ENCODE measurements around the gene N4BP3.
"Not testable (repeated sequence)": the region's sequence is repeated elsewhere in the genome, so short reads cannot be mapped to it uniquely, and the experiment has no call there.

Gene N4BP3

GRCh38 chr5:178122346-178122745 lies 9.0 kb downstream of the N4BP3 start:
- DNase-seq (ENCODE audit: low spot score) = no peak

GRCh38 chr5:178123094-178123965 lies 10.0 kb downstream of the N4BP3 start:
- DNase-seq (ENCODE audit: low spot score) = no peak

GRCh38 chr5:178123966-178124925 lies 10.9 kb downstream of the N4BP3 start:
- DNase-seq (ENCODE audit: low spot score) = no peak

GRCh38 chr5:178125253-178125906 lies 12.0 kb downstream of the N4BP3 start:
- DNase-seq (ENCODE audit: low spot score) = no peak

- no peak for DNase-seq (ENCODE audit: low spot score)
Observed at GRCh38 chr5:178126556-178126955, 13.2 kb downstream of the N4BP3 start.

- not testable (repeated sequence) for DNase-seq (ENCODE audit: low spot score)
Observed at GRCh38 chr5:178127300-178128009, 14.1 kb downstream of the N4BP3 start.

GRCh38 chr5:178129296-178129695 lies 16.0 kb downstream of the N4BP3 start:
- no peak for DNase-seq (ENCODE audit: low spot score)

- DNase-seq (ENCODE audit: low spot score) = not testable (repeated sequence)
Observed at GRCh38 chr5:178130234-178130575, 16.9 kb downstream of the N4BP3 start.

- peak; percentile 74 for DNase-seq (ENCODE audit: low spot score)
Observed at GRCh38 chr5:178130576-178131445, 17.5 kb downstream of the N4BP3 start, which contains the start of gene RMND5B. Gene RMND5B (plus strand): TSS chr5:178131014. CDS start chr5:178138120, 7,106 bp downstream.

- no peak for DNase-seq (ENCODE audit: low spot score)
Observed at GRCh38 chr5:178131446-178131996, 18.2 kb downstream of the N4BP3 start.

- no peak for DNase-seq (ENCODE audit: low spot score)
Observed at GRCh38 chr5:178136990-178137389, 23.7 kb downstream of the N4BP3 start.

GRCh38 chr5:178137991-178138390 lies 24.7 kb downstream of the N4BP3 start:
- no peak for DNase-seq (ENCODE audit: low spot score)

GRCh38 chr5:178141550-178141949 lies 28.2 kb downstream of the N4BP3 start:
- no peak for DNase-seq (ENCODE audit: low spot score)

- no peak for DNase-seq (ENCODE audit: low spot score)
Observed at GRCh38 chr5:178142642-178143041, 29.3 kb downstream of the N4BP3 start.

- DNase-seq (ENCODE audit: low spot score) = no peak
Observed at GRCh38 chr5:178143246-178143645, 29.9 kb downstream of the N4BP3 start.

- DNase-seq (ENCODE audit: low spot score) = no peak
Observed at GRCh38 chr5:178143901-178144300, 30.6 kb downstream of the N4BP3 start.

GRCh38 chr5:178145965-178146820 lies 32.9 kb downstream of the N4BP3 start:
- peak; percentile 76 for DNase-seq (ENCODE audit: low spot score)

- no peak for DNase-seq (ENCODE audit: low spot score)
Observed at GRCh38 chr5:178147406-178147805, 34.1 kb downstream of the N4BP3 start.
